HG03460 (cell line): ENCODE results near the gene CLDN14.

Source experiments
- ATAC-seq: cut with Tn5 transposase; IDR thresholded peaks from one replicate; pipeline ENCODE4 v1.9.1; 2021; ENCODE audit not compliant: unreplicated experiment

The CLDN14 gene

GRCh38 chr21:36436829-36437744 lies 42.8 kb downstream of the CLDN14 start:
- ATAC-seq = no peak

GRCh38 chr21:36434144-36434543 lies 45.8 kb downstream of the CLDN14 start:
- ATAC-seq = no peak

- no peak for ATAC-seq
Observed at GRCh38 chr21:36433059-36433709, 46.7 kb downstream of the CLDN14 start.

GRCh38 chr21:36431252-36431651 lies 48.7 kb downstream of the CLDN14 start:
- ATAC-seq = no peak

GRCh38 chr21:36430841-36431240 lies 49.1 kb downstream of the CLDN14 start:
- ATAC-seq = no peak

- peak; percentile 85 for ATAC-seq
Observed at GRCh38 chr21:36429947-36430546, 49.9 kb downstream of the CLDN14 start.

DNA sequence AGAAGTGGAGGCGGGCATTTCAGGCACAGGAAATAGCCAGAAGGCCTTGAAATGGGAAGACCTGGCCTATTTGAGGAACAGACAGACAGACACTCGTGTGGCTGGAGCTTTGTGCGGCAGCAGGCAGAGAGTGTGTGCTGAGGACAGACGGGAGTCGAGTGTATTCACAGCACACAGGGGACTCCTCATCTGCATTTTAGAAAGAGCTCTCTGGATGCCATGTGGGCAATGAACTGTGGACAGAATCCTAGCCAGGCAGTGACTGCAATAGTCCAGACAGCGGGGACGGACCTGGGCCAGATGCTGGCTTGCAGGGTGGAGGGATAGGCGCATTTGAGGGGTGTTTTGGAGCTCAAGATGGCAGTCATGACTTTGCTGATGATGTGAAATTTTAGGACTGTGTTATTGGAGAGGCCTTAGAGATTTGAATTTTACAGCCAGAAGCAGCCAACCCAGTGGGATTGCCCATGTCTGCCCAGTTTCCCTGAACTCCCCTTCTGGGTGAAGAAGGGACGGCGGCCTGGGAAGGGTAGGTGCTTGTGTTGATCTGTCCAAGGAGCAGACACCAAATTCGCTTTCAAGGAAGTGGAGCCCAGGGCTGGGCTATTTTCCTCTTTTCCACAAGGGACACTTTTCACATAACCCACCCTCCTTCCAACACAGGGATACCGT lies 51.0 kb downstream of the CLDN14 start:
- ATAC-seq = no peak

DNA sequence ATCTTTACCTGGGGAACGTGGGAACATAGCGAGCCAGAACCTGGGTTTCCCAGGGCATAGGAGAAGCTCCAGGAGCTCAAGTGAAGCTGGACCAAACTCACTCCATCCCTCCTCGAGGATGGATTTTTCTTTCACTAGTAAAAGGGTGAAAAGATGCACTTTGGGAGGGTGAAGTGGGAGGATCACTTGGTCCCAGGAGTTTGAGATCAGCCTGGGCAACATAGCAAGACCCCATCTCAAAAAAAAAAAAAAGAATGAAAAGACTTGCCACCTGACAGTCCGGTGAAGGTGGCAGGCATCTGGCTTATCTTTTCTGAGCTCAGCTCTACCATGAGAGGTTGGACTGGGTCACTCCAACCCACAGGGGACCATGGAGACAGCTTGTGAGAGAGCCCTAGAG lies 52.4 kb downstream of the CLDN14 start:
- ATAC-seq = no peak

DNA sequence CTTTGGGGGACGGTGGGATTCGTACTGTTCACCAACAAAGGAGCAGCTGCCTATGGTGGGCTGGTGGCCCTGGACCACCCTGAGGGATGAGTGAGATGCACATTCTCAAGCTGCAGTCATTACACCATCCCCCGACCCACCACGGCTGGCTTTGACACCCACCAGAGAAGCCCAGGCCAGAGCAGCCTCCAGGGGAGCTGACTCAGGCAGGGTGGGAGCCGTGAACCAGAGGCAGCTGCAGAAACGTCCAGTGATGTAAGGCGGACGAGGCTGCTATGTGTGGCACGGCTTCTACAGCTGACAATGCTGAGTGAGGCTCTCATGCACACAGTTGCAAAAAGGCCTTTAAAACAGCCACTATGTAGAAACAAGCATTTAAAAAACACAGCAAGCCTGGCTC lies 54.6 kb downstream of the CLDN14 start:
- ATAC-seq = no peak

DNA sequence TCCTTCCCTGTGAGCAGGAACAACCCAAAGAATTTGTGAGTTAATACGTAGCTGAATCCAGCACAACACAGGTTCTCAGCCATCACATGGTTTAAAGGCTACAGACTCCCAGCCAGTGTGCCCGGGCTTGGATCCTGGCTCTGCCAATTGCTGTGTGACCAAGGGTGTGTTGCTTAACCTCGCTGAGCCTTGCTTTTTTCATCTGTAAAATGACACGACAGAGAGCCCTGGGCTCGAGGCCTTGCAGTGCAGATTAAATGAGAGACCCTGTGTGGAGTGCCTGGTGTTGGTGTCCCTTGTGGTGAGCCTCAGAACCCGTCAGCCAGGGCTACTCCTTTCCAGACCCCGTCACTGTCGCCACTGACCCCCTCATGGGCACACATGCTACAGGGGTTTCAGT lies 55.3 kb downstream of the CLDN14 start:
- no peak for ATAC-seq

- no peak for ATAC-seq
Observed at GRCh38 chr21:36423771-36424433, 56.0 kb downstream of the CLDN14 start.

- no peak for ATAC-seq
Observed at GRCh38 chr21:36422279-36423098, 57.4 kb downstream of the CLDN14 start.

- ATAC-seq = no peak
Observed at GRCh38 chr21:36420571-36421339, 59.2 kb downstream of the CLDN14 start.

- ATAC-seq = no peak
Observed at GRCh38 chr21:36419996-36420395, 59.9 kb downstream of the CLDN14 start.

GRCh38 chr21:36419241-36419640 lies 60.7 kb downstream of the CLDN14 start:
- no peak for ATAC-seq

- no peak for ATAC-seq
Observed at GRCh38 chr21:36415375-36415774, 64.5 kb downstream of the CLDN14 start.

DNA sequence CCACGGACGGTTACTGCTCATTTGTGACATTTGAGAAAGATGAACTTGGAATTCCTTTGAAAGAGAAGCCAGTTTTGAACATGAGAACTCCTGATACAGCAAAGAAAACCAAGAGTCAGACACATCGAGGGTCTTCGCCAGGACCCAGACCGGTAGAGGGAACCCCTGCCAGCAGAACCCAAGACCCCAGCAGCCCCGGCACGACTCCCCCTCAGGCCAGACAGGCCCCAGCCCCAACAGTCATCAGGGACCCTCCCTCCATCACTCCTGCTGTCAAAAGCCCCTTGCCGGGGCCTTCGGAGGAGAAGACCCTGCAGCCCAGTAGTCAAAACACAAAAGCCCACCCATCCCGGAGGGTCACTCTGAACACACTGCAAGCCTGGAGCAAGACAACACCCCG lies 67.0 kb downstream of the CLDN14 start:
- ATAC-seq = no peak

GRCh38 chr21:36411301-36411700 lies 68.6 kb downstream of the CLDN14 start:
- no peak for ATAC-seq
